Urinary bladder (tissue), 4 donors: ENCODE results near the gene HHATL. TPM values are rescaled to one million over a fixed set of nuclear protein-coding genes. Genes with fewer than 3 reads are reported as not detected.

Source experiments
- DNase-seq: peaks from one replicate; pipeline ENCODE4 v3.0.0-alpha.2; 2015; ENCODE audit errors: extremely low spot score
- H3K27ac ChIP-seq: one replicate; pipeline ENCODE4 v1.5.1; 2013; ENCODE audit warnings: low read depth, mild to moderate bottlenecking, moderate library complexity
- H3K36me3 ChIP-seq: one replicate; pipeline ENCODE4 v1.6.1; 2013; ENCODE audit warnings: mild to moderate bottlenecking, moderate library complexity; ENCODE audit not compliant: insufficient read depth
- H3K4me1 ChIP-seq: one replicate; pipeline ENCODE4 v1.6.1; 2013; ENCODE audit warnings: mild to moderate bottlenecking, moderate library complexity; ENCODE audit not compliant: insufficient read depth
- H3K4me3 ChIP-seq: one replicate; pipeline ENCODE4 v1.5.1; 2013; ENCODE audit warnings: low read depth, low read length
- WGBS: extraction: QIAGEN DNeasy Blood & Tissue Kit; methylation state at CpG from one replicate; pipeline ENCODE4 v1.1.7; 2013; 5-methylcytosine and 5-hydroxymethylcytosine counted together
- polyA plus RNA-seq: library from polyadenylated mRNA; stranded (reverse); fragments of 200-250 nt; gene quantifications from one replicate; pipeline ENCODE4 v1.2.3, GENCODE V29; 2013
- total RNA-seq: library from RNA; depleted of rRNA; stranded (reverse); fragments of >200 nt; gene quantifications from one replicate; pipeline ENCODE4 v1.2.3, GENCODE V29; 2014
- donor health status: healthy with polysubstance abuse.
- donor health status: healthy.

Gene HHATL
- total and polyA plus RNA-seq, 2 donors: 0.08 to 0.69 TPM

DNA sequence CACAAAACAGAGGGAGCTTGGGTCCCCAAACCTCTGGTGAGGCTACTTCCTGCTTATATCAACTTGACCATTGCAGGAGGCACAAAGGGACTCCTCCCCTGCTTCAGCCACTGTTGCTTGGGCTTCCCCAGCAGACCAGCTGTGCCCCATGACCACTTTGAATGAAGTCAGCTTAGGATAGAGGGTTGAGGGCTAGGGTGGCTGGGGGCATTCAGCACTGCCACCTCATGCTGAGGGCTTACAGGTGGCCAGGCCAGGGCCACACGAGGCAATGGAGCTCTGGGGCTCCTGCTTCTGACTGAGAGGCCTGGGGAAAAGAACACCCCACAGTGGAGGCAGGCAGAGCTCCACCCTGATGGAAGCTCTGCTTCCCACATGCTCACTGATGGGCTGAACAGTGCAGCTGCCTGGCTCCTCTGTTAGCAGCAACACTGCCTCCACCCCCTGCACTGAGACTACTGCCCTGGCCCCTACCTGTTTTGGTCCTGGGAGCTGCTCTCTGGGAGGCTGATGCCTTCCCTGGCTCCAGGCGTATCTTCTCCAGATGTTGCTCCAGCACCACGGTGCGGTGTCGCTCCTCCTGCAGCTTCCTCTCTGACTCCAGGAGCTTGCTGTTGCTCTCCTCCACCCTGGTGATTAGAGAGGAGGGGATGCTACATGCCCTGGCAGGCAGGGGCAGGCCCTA lies 10.2 kb upstream of the HHATL start:
- 74% methylated on average over 5 of the region's 5 CpGs for WGBS
- no peaks in the 10 kb centered on the region for H3K36me3 ChIP-seq
- H3K4me1 ChIP-seq: no peaks in the 10 kb centered on the region
- no peak for DNase-seq
- no peak overlapping the region for H3K27ac ChIP-seq
- no peak overlapping the region for H3K4me3 ChIP-seq

GRCh38 chr3:42712344-42712648 lies 9.7 kb upstream of the HHATL start:
- whole genome bisulfite sequencing: 96% methylated on average over 4 of the region's 4 CpGs
- Histone ChIP-seq H3K27ac (no peak overlapping the region), H3K36me3 (no peaks in the 10 kb centered on the region), H3K4me1 (no peaks in the 10 kb centered on the region), H3K4me3 (no peak overlapping the region)
- no peak for DNase-seq

- H3K4me3 ChIP-seq: no peak overlapping the region
- no peaks in the 10 kb centered on the region for H3K36me3 ChIP-seq
- no peak for DNase-seq
- 50% methylated on average over 6 of the region's 6 CpGs for WGBS
- H3K27ac ChIP-seq: no peak overlapping the region
- H3K4me1 ChIP-seq: no peaks in the 10 kb centered on the region
These were observed 9.1 kb upstream of the HHATL start for GRCh38 chr3:42711491-42712343.

GRCh38 chr3:42710323-42711021 lies 7.9 kb upstream of the HHATL start:
- DNase-seq: no peak
- Histone ChIP-seq H3K4me3 (no peak overlapping the region), H3K4me1 (no peaks in the 10 kb centered on the region), H3K27ac (no peak overlapping the region), H3K36me3 (no peaks in the 10 kb centered on the region)
- WGBS: 78% methylated on average over 7 of the region's 7 CpGs

GRCh38 chr3:42709621-42710020 lies 7.0 kb upstream of the HHATL start:
- Histone ChIP-seq H3K36me3 (no peaks in the 10 kb centered on the region), H3K27ac (no peak overlapping the region), H3K4me1 (no peaks in the 10 kb centered on the region), H3K4me3 (no peak overlapping the region)
- DNase-seq: no peak
- WGBS: 92% methylated on average over 10 of the region's 10 CpGs

DNA sequence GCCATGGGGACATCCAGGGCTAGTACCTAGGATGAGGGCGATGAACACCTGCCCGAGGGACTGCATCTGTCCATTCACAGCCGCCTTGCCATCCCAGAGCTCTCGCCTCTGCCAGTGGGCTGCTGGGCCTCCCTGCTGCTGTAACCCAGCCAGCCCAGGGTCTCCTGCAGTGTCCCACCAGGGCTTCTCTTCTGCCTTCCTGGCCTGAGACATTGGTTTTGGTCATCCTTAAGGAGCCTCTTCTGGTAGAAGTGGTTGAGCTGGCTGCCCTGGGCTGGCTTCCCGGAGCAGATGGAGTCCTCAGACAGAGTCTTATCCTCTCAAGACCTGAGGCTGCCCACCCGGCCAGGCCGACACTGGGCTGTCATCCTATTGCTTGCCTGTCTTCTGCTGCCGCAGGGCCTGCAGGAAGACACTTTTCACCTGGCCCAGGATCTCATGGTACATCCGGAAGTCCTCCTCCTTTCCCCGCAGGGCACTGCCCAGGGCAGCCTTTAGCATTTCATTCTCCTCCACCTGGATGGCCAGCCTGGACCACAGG lies 6.1 kb upstream of the HHATL start:
- Histone ChIP-seq H3K4me1 (no peaks in the 10 kb centered on the region), H3K4me3 (no peak overlapping the region), H3K27ac (no peak overlapping the region), H3K36me3 (no peaks in the 10 kb centered on the region)
- 94% methylated on average over 10 of the region's 10 CpGs for WGBS
- no peak for DNase-seq

DNA sequence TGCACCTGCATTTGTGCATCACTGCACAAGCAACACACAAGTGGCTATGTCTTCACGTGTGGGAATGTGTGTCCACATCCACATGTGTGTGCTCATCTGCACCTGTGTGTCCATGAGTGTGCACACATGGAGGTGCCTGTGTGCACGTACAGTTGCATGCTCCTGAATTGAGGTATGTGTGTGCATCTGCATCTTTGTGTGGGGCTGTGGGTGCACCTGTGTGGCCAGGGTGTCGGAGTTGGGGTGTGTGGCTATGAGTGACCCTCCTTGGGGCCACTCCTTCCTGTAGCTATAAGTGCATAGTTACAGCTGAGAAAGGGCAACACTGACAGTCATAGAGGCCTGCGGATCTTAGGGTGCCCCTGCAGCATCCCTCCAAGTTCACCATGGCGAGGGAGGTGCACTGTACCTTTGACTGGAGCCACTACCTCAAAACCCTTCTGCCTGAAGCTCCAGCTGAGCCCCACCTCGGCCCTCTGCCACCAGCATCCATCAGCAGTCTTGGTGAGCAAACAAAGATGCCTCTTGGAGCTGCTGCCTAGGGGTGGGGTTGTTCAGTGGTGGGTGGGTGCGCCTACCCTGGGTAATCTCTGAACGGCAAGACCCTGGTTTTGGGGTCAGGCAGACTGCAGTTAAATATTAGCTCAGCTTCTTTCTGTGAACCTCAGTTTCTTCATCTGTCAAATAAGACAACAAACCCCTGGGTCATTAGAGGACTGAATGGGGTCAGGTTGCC lies 5.2 kb upstream of the HHATL start:
- 85% methylated on average over 8 of the region's 8 CpGs for WGBS
- no peak for DNase-seq
- no peaks in the 10 kb centered on the region for H3K36me3 ChIP-seq

GRCh38 chr3:42706721-42707619 lies 4.4 kb upstream of the HHATL start:
- H3K4me1 ChIP-seq: no peaks in the 10 kb centered on the region
- no peak overlapping the region for H3K27ac ChIP-seq
- DNase-seq: no peak
- 75% methylated on average over 7 of the region's 7 CpGs for WGBS
- no peaks in the 10 kb centered on the region for H3K36me3 ChIP-seq
- no peak overlapping the region for H3K4me3 ChIP-seq

More for the DNA sequence above, 5.2 kb upstream of the HHATL start:
- Histone ChIP-seq H3K27ac (no peak overlapping the region), H3K4me1 (no peaks in the 10 kb centered on the region), H3K4me3 (no peak overlapping the region)

DNA sequence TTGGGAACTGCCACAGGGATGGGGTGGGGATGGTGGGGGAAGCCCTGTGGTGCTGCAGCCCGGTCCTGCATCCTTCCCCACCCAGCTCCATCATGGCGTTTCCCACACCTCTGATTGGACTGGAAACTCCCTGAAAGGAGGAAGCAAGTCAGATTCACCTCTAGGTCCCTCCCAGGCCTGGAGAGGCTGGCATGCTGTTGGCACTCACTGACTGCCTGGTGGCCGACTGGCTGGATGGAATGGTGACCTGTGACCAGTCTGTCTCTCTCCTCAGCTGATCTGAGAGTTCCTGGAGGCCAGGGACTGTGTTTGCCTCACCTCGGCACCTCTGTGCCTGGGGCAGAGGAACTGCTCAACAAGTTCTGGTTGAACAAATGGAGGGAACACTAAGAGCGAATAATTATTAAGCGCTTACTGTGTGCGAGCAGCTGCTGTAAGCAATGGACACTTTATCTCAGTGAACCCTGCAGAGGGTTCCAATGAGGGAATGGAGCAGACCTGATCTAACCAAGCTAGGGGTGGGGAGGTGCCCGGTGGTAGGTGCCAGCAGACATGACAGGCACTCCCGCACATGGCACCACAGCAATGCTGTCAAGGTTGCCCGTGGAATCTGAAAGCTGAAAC lies 3.5 kb upstream of the HHATL start:
- WGBS: 83% methylated on average over 10 of the region's 10 CpGs
- no peak for DNase-seq
- Histone ChIP-seq H3K4me3 (no peak overlapping the region), H3K27ac (no peak overlapping the region), H3K36me3 (no peaks in the 10 kb centered on the region), H3K4me1 (no peaks in the 10 kb centered on the region)

GRCh38 chr3:42705058-42705767 lies 2.6 kb upstream of the HHATL start:
- DNase-seq: no peak
- no peaks in the 10 kb centered on the region for H3K4me1 ChIP-seq
- H3K4me3 ChIP-seq: no peak overlapping the region
- H3K27ac ChIP-seq: no peak overlapping the region
- H3K36me3 ChIP-seq: no peaks in the 10 kb centered on the region
- WGBS: 84% methylated on average over 7 of the region's 7 CpGs

GRCh38 chr3:42704136-42704841 lies 1.7 kb upstream of the HHATL start:
- H3K4me3 ChIP-seq: no peak overlapping the region
- no peaks in the 10 kb centered on the region for H3K4me1 ChIP-seq
- WGBS: 89% methylated on average over 8 of the region's 8 CpGs
- H3K27ac ChIP-seq: no peak overlapping the region
- no peak for DNase-seq
- no peaks in the 10 kb centered on the region for H3K36me3 ChIP-seq
